PC-3 (cell line): Measurements from ENCODE around the gene ZMYND15.

ENCODE experiments used
- EZH2 ChIP-seq: fragments of 300-600 bp; sonication (generic); IDR thresholded peaks from one replicate; pipeline ENCODE4 v1.6.1; 2017; ENCODE audit warnings: antibody characterized with exemption, mild to moderate bottlenecking, low read length; ENCODE audit not compliant: unreplicated experiment
- TF ChIP-seq, protein P1 (sequence below): fragments of 300-600 bp; sonication (generic); conservative IDR thresholded peaks from 2 replicates; pipeline ENCODE4 v1.5.1; 2017; ENCODE audit warnings: antibody characterized with exemption, low read depth, mild to moderate bottlenecking, low read length

DNA sequence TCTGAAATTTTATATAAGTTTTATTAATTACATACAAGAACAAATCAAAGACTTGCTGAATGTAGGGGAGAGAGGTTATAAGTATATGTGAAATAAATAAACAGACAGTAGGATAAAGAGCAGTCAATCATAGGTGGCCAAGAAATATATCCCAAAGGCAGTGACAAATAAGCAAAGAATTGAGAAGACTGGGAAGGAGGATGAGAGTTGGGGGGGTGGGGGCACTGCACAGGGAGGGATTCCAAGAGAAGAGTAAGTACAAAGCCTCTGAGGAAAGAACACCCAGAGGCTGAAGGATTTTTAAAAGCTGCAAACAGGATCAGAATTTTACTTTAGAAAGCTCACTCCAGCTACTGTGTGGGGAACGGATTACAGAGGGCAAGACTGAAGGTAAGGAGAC is 38.5 kb upstream of the ZMYND15 start:
- TF ChIP-seq, protein P1, sequence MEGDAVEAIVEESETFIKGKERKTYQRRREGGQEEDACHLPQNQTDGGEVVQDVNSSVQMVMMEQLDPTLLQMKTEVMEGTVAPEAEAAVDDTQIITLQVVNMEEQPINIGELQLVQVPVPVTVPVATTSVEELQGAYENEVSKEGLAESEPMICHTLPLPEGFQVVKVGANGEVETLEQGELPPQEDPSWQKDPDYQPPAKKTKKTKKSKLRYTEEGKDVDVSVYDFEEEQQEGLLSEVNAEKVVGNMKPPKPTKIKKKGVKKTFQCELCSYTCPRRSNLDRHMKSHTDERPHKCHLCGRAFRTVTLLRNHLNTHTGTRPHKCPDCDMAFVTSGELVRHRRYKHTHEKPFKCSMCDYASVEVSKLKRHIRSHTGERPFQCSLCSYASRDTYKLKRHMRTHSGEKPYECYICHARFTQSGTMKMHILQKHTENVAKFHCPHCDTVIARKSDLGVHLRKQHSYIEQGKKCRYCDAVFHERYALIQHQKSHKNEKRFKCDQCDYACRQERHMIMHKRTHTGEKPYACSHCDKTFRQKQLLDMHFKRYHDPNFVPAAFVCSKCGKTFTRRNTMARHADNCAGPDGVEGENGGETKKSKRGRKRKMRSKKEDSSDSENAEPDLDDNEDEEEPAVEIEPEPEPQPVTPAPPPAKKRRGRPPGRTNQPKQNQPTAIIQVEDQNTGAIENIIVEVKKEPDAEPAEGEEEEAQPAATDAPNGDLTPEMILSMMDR: no peak
- TF ChIP-seq EZH2: no peak
